ENCODE data around the gene GDI2.
"Not testable (repeated sequence)": the region's sequence is repeated elsewhere in the genome, so short reads cannot be mapped to it uniquely, and the experiment has no call there.

- TF ChIP-seq CTCF (IDR thresholded peaks at IDR 0.05; ENCODE audit: low read length); EZH2 (IDR thresholded peaks at IDR 0.05; ENCODE audit: borderline replicate concordance, low read length): not testable (repeated sequence)
Measured at GRCh38 chr10:5846667-5847066, 33.4 kb upstream of the GDI2 start.
